Activated CD4-positive, alpha-beta T cell treated with anti-CD3 and anti-CD28 coated beads for 36 hours (primary cell): ENCODE data around the gene MEDAG. TPM values are rescaled to one million over a fixed set of nuclear protein-coding genes. Genes with fewer than 3 reads are reported as not detected.
"Not testable (repeated sequence)": the region's sequence is repeated elsewhere in the genome, so short reads cannot be mapped to it uniquely, and the experiment has no call there.

Source experiments
- ATAC-seq: fragments of 200-7000 bp; cut with Tn5 transposase; one replicate; pipeline ENCODE4 v1.10.0; 2021; ENCODE audit warnings: mild to moderate bottlenecking, moderate library complexity
- CTCF ChIA-PET: fragments of 350-600 bp; sonication (Branson Sonifier 250); formaldehyde crosslinking; loops from one replicate; lab custom pipeline; 2021; ENCODE audit warnings: antibody characterized with exemption; lab: Charles Lee
- POLR2A ChIA-PET: fragments of 350-600 bp; sonication (Branson Sonifier 250); formaldehyde crosslinking; loops from one replicate; lab custom pipeline; 2021; ENCODE audit warnings: antibody characterized with exemption, inconsistent platforms; lab: Charles Lee
- DNase-seq: peaks from one replicate; pipeline ENCODE4 v3.0.0-alpha.2; 2020
- H3K27ac Mint-ChIP-seq: one replicate; pipeline ENCODE4 v1.8.0; 2021; ENCODE audit warnings: mixed read lengths
- H3K27me3 Mint-ChIP-seq: one replicate; pipeline ENCODE4 v1.8.0; 2021; ENCODE audit warnings: mixed read lengths
- H3K36me3 Mint-ChIP-seq: one replicate; pipeline ENCODE4 v1.8.0; 2021; ENCODE audit warnings: low read depth, mixed read lengths
- H3K4me1 Mint-ChIP-seq: one replicate; pipeline ENCODE4 v1.8.0; 2021; ENCODE audit warnings: mixed read lengths
- H3K4me3 Mint-ChIP-seq: one replicate; pipeline ENCODE4 v1.8.0; 2021; ENCODE audit warnings: mild to moderate bottlenecking, moderate library complexity, mixed read lengths
- H3K9me3 Mint-ChIP-seq: one replicate; pipeline ENCODE4 v1.8.0; 2021; ENCODE audit warnings: low read depth, mixed read lengths
- intact Hi-C, 2 experiments: fragments of 100-400 bp; cut with DNase I in 1 of 2; cut with micrococcal nuclease in 1 of 2; formaldehyde crosslinking; loops; one replicate each; pipeline versions ENCODE4 v1.14.2 to v1.15.1; 2022 to 2024; cut with DNase I, micrococcal nuclease
- total RNA-seq, 2 experiments: library from RNA; stranded (reverse); gene quantifications; one replicate each; pipeline ENCODE4 v1.2.3, GENCODE V29; 2021

Gene MEDAG
- total RNA-seq, 2 experiments from 2014 or later: not detected

DNA sequence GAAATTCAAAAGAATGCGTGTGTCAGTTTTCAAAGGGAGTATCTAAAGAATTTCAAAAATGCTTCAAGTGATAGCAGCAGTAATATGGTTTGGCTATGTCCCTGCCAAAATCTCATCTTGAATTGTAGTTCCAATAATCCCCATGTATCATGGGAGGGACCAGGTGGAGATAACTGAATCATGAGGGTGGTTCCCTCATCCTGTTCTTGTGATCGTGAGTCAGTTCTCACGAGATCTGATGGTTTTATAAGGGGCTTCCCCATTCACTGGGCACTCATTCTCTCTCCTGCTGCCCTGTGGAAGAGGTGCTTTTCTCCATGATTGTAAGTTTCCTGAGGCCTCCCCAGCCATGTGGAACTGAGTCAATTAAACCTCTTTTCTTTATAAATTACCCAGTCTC, 21.1 kb downstream of the MEDAG start:
- CTCF ChIA-PET, H3K4me3 Mint-ChIP-seq, POLR2A ChIA-PET, H3K36me3 Mint-ChIP-seq, H3K9me3 Mint-ChIP-seq, H3K27ac Mint-ChIP-seq: not testable (repeated sequence)
- DNase-seq (peak; percentile 10), ATAC-seq (peak; percentile 69)
- H3K4me1 Mint-ChIP-seq: peaks cover 18% of the 10 kb centered on the region
- H3K27me3 Mint-ChIP-seq: peaks cover 35% of the 10 kb centered on the region
- intact Hi-C loops: loop anchor here (1.0 to 5.0 kb wide), 2 partner anchors 110 to 118 kb away; no protein-coding TSS in a partner anchor

- DNase-seq: peak; percentile 25
- ATAC-seq: peak; percentile 80
- intact Hi-C loops: loop anchor here (1.0 to 5.0 kb wide), 2 partner anchors 110 to 118 kb away; no protein-coding TSS in a partner anchor
- POLR2A ChIA-PET: no interaction called here
- peaks cover 18% of the 10 kb centered on the region for H3K4me1 Mint-ChIP-seq
- H3K27me3 Mint-ChIP-seq: peaks cover 38% of the 10 kb centered on the region
- H3K36me3 Mint-ChIP-seq: no peaks in the 10 kb centered on the region
- H3K27ac Mint-ChIP-seq: no peak overlapping the region
- H3K9me3 Mint-ChIP-seq: no peaks in the 10 kb centered on the region
- no peak overlapping the region for H3K4me3 Mint-ChIP-seq
- CTCF ChIA-PET: no interaction called here
Observed at GRCh38 chr13:30927595-30927994, 21.5 kb downstream of the MEDAG start.

DNA sequence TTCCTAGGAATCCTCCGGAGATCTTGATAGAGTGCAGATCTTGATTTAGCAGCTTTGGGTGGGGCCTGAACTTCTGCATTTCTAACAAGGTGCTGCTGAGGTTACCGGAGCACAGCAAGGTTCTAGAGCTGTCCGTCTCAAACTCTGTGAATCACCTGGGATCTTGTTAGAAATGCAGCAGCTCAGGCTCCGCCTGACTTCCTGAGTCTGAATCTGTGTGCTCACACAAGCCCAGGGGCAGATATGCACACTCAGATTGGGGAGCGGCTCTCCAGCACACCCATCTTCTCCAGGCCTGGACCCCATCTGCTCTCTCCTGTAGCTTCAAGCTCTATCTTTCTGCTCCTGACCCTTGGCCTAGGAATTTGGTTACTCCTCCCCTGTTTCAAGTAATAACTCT, 22.9 kb downstream of the MEDAG start:
- Mint-ChIP-seq H3K9me3 (no peaks in the 10 kb centered on the region), H3K27me3 (peaks cover 40% of the 10 kb centered on the region), H3K36me3 (no peaks in the 10 kb centered on the region), H3K4me3 (no peak overlapping the region), H3K4me1 (peaks cover 18% of the 10 kb centered on the region), H3K27ac (no peak overlapping the region)
- intact Hi-C loops: loop anchor here in 1 of 2 experiments (5.0 kb wide), 1 partner anchor 108 kb away; no protein-coding TSS in a partner anchor
- ATAC-seq (no peak), DNase-seq (no peak)
- ChIA-PET CTCF (interaction anchor here (0.6 kb wide), 1 partner anchor 497 kb away, joined by 3 read pairs; no protein-coding TSS in a partner anchor), POLR2A (no interaction called here)

DNA sequence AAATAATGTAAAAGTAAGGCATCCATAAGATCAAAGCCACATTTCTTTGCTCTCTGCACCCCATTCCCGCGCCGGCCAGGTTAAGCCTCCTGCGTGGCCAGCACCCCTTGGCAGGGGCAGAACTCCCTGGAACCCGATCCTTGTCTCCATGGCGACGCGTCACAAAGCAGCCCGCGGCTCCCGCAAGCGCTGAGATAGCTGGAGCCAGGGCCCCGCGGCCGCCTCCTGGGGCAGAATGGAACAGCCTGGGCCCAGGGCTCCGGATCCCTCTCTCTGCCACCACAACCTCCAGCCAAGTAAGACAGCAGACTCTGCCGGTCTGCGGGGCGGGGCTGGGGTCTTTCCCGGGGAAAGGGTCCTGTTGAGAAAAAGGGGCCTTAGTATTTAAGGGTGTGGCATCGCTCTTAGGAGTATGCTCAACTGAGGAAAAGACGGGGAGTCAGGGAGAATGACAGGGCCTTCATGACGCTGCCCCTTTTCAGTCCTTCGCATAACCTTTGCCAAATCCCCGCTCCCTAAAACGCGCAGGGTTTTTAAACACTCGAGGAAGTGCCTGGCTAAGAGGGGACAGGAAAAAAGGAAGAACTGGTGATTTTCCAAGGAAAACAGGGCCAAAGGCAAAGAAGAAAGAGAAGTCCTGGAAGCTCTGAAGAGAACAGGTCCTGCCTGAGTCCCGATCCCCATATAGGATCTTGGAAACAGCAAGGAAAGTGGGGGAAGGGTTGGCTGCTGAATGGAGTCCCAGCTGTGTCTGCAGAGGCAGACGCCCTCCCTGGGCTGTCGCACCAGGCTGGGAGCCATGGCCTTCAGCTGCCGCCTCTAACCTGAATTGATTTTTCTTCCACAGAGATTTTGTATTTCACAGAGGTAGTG, 26.6 kb downstream of the MEDAG start, which contains the start of gene TEX26:
Gene TEX26 (plus strand): TSS at position 176 of the 873 bp plus-strand sequence. CDS start 60 bp downstream, at position 236.
- no peaks in the 10 kb centered on the region for H3K4me1 Mint-ChIP-seq
- no peaks in the 10 kb centered on the region for H3K36me3 Mint-ChIP-seq
- H3K27me3 Mint-ChIP-seq: peaks cover 41% of the 10 kb centered on the region
- no peak within 1 kb of the TSS for H3K27ac Mint-ChIP-seq
- POLR2A ChIA-PET: no interaction called here
- intact Hi-C loops: no loop called here
- CTCF ChIA-PET: interaction anchor here (0.7 kb wide), 1 partner anchor 12 kb away, joined by 5 read pairs; no protein-coding TSS in a partner anchor
- H3K9me3 Mint-ChIP-seq: no peaks in the 10 kb centered on the region
- DNase-seq (no peak), ATAC-seq (no peak)
- no peak within 1 kb of the TSS for H3K4me3 Mint-ChIP-seq

DNA sequence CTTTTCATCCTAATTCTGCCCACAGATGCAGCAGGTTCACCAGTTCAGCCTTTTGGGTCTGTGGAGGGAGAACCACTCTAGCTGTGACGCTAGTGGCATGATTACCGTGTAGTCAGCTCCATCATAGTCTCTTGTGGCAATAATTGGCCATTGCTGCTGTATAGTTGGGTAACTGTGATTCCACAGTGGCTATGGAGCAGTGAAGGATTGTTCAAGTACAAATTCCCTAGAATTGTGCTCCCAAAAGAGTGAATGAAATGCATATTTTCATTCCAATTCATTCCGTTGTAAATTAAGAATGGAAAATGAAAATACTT, 27.2 kb downstream of the MEDAG start:
- intact Hi-C loops: no loop called here
- ChIA-PET CTCF (interaction anchor here (0.7 kb wide), 1 partner anchor 13 kb away, joined by 5 read pairs; no protein-coding TSS in a partner anchor), POLR2A (no interaction called here)
- Mint-ChIP-seq H3K4me3 (no peak overlapping the region), H3K27me3 (peaks cover 39% of the 10 kb centered on the region), H3K36me3 (no peaks in the 10 kb centered on the region), H3K4me1 (no peaks in the 10 kb centered on the region), H3K27ac (no peak overlapping the region), H3K9me3 (no peaks in the 10 kb centered on the region)
- DNase-seq (no peak), ATAC-seq (no peak)

DNA sequence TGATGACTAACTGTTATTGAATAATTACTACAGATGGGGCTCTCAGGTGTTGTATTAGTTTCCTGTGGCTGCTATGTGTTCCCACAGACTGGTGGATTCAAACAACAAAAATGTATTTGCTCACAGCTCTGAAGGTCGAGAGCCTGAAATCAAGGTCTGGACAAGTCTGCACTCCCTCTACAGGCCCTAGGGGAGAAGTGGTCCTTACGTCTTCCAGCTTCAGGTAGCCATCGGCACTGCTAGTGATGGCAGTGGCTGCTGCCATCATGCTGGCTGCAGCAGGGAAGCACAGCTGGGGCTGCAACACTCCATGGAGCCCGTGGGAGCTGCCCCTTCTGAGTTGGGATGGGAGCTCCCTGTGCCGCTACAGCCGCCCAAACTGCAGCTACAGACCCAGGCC, 28.3 kb downstream of the MEDAG start:
- Mint-ChIP-seq H3K4me3 (no peak overlapping the region), H3K9me3 (no peaks in the 10 kb centered on the region), H3K4me1 (no peaks in the 10 kb centered on the region), H3K27me3 (peaks cover 34% of the 10 kb centered on the region), H3K36me3 (no peaks in the 10 kb centered on the region), H3K27ac (no peak overlapping the region)
- ChIA-PET POLR2A (no interaction called here), CTCF (interaction anchor here (0.7 kb wide), 1 partner anchor 280 kb away, joined by 3 read pairs; no protein-coding TSS in a partner anchor)
- ATAC-seq (no peak), DNase-seq (no peak)
- intact Hi-C loops: no loop called here

- ATAC-seq: no peak
- Mint-ChIP-seq H3K27ac (no peak overlapping the region), H3K27me3 (peaks cover 31% of the 10 kb centered on the region), H3K4me1 (no peaks in the 10 kb centered on the region), H3K36me3 (no peaks in the 10 kb centered on the region), H3K9me3 (no peaks in the 10 kb centered on the region), H3K4me3 (no peak overlapping the region)
- POLR2A ChIA-PET: no interaction called here
- CTCF ChIA-PET: no interaction called here
- intact Hi-C loops: no loop called here
- no peak for DNase-seq
Observed at GRCh38 chr13:30934803-30935202, 28.7 kb downstream of the MEDAG start.

GRCh38 chr13:30936971-30937370, 30.9 kb downstream of the MEDAG start:
- CTCF ChIA-PET: interaction anchor here (0.6 kb wide), 1 partner anchor 516 kb away, joined by 3 read pairs; no protein-coding TSS in a partner anchor
- POLR2A ChIA-PET: no interaction called here
- H3K4me3 Mint-ChIP-seq: no peak overlapping the region
- peaks cover 17% of the 10 kb centered on the region for H3K27me3 Mint-ChIP-seq
- H3K36me3 Mint-ChIP-seq: no peaks in the 10 kb centered on the region
- DNase-seq (no peak), ATAC-seq (no peak)
- no peaks in the 10 kb centered on the region for H3K9me3 Mint-ChIP-seq
- no peak overlapping the region for H3K27ac Mint-ChIP-seq
- H3K4me1 Mint-ChIP-seq: no peaks in the 10 kb centered on the region
- intact Hi-C loops: no loop called here

DNA sequence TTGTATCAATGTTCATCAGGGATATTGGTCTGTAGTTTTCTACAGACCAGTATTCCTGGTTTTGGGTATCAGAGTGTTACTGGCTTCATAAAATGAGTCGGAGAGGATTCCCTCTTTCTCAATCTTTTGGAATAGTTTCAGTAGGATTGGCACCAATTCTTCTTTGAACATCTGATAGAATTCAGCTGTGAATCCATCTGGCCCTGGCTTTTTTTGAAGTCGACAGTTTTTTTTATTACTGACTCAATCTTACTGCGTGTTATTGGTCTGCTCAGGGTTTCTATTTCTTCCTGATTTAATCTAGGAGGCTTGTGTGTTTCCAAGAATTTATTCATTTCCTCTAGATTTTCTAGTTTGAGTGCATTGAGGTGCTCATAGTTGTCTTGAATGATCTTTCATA, 37.8 kb downstream of the MEDAG start:
- Mint-ChIP-seq H3K4me3 (no peak overlapping the region), H3K4me1 (no peaks in the 10 kb centered on the region), H3K27me3 (peaks cover 12% of the 10 kb centered on the region), H3K36me3 (no peaks in the 10 kb centered on the region), H3K9me3 (peaks cover 8% of the 10 kb centered on the region), H3K27ac (no peak overlapping the region)
- DNase-seq (no peak), ATAC-seq (no peak)
- ChIA-PET CTCF (no interaction called here), POLR2A (no interaction called here)
- intact Hi-C loops: no loop called here

GRCh38 chr13:30957258-30957943, 51.3 kb downstream of the MEDAG start:
- Mint-ChIP-seq H3K4me3 (no peak overlapping the region), H3K9me3 (peaks cover 7% of the 10 kb centered on the region), H3K36me3 (no peaks in the 10 kb centered on the region), H3K27me3 (peaks cover 45% of the 10 kb centered on the region), H3K27ac (no peak overlapping the region), H3K4me1 (no peaks in the 10 kb centered on the region)
- DNase-seq (no peak), ATAC-seq (no peak)
- ChIA-PET CTCF (no interaction called here), POLR2A (no interaction called here)
- intact Hi-C loops: no loop called here

DNA sequence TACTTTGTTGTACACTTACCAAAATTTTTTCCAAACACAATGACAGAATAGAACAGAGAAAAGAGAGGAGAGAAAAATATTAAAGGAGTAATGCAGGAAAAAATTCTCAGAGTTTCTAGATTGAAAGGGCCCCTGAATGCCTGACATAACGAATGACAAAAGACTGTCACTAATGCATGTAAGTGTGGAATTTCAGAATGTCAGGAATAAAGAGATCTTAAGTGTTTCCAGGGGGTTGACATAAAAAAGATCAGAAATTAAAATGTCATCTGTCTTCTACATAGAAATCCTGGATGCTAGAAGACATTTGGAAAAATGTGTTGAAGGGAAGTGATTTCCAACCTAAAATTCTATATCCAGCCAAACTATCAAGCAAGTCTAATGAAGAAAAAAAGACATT, 53.6 kb downstream of the MEDAG start:
- Mint-ChIP-seq H3K4me1 (no peaks in the 10 kb centered on the region), H3K27me3 (peaks cover 45% of the 10 kb centered on the region), H3K9me3 (peaks cover 7% of the 10 kb centered on the region), H3K36me3 (no peaks in the 10 kb centered on the region), H3K27ac (no peak overlapping the region), H3K4me3 (no peak overlapping the region)
- CTCF ChIA-PET: no interaction called here
- ATAC-seq: no peak
- no peak for DNase-seq
- POLR2A ChIA-PET: no interaction called here
- intact Hi-C loops: no loop called here
